Measurements from ENCODE around the gene SERGEF.

DNA sequence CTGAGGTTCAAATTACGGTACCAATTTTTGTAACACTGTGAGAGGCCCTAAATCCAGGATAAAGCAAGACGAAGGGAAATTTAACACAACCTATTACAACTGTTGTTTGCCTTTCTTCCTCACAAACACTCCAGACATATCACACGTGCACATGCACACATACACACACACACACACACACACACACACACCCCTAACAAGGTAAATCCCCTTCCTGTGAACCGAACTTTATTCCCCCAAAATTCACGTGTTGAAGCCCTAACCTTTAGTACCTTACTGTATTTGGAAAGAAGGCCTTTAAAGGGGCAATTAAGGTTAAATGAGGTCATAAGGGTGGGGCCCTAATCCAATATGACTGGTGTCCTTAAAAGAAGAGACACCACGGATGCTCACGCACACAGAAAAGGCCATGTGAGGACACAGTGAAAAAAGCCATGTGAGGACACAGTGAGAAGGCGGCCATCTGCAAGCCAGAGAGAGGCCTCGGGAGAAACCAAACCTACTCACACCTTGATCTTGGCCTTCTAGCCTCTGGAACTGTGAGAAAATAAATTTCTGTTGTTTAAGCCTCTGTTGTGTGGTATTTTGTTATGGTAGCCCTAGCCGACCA is 1.8 kb downstream of the SERGEF start:
- TF ChIP-seq, protein P1, sequence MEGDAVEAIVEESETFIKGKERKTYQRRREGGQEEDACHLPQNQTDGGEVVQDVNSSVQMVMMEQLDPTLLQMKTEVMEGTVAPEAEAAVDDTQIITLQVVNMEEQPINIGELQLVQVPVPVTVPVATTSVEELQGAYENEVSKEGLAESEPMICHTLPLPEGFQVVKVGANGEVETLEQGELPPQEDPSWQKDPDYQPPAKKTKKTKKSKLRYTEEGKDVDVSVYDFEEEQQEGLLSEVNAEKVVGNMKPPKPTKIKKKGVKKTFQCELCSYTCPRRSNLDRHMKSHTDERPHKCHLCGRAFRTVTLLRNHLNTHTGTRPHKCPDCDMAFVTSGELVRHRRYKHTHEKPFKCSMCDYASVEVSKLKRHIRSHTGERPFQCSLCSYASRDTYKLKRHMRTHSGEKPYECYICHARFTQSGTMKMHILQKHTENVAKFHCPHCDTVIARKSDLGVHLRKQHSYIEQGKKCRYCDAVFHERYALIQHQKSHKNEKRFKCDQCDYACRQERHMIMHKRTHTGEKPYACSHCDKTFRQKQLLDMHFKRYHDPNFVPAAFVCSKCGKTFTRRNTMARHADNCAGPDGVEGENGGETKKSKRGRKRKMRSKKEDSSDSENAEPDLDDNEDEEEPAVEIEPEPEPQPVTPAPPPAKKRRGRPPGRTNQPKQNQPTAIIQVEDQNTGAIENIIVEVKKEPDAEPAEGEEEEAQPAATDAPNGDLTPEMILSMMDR (IDR thresholded peaks at IDR 0.05; ENCODE audit: insufficient read depth, low read length), result no peak
- no peak for TF ChIP-seq GABPA (IDR thresholded peaks at IDR 0.05; ENCODE audit: low read depth)
- TF ChIP-seq, protein P2, sequence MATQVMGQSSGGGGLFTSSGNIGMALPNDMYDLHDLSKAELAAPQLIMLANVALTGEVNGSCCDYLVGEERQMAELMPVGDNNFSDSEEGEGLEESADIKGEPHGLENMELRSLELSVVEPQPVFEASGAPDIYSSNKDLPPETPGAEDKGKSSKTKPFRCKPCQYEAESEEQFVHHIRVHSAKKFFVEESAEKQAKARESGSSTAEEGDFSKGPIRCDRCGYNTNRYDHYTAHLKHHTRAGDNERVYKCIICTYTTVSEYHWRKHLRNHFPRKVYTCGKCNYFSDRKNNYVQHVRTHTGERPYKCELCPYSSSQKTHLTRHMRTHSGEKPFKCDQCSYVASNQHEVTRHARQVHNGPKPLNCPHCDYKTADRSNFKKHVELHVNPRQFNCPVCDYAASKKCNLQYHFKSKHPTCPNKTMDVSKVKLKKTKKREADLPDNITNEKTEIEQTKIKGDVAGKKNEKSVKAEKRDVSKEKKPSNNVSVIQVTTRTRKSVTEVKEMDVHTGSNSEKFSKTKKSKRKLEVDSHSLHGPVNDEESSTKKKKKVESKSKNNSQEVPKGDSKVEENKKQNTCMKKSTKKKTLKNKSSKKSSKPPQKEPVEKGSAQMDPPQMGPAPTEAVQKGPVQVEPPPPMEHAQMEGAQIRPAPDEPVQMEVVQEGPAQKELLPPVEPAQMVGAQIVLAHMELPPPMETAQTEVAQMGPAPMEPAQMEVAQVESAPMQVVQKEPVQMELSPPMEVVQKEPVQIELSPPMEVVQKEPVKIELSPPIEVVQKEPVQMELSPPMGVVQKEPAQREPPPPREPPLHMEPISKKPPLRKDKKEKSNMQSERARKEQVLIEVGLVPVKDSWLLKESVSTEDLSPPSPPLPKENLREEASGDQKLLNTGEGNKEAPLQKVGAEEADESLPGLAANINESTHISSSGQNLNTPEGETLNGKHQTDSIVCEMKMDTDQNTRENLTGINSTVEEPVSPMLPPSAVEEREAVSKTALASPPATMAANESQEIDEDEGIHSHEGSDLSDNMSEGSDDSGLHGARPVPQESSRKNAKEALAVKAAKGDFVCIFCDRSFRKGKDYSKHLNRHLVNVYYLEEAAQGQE (IDR thresholded peaks at IDR 0.05; ENCODE audit: insufficient replicate concordance, low read depth), result no peak
- TF ChIP-seq POLR2AphosphoS5 (IDR thresholded peaks at IDR 0.05; ENCODE audit: low read depth), result no peak
- no peak for TF ChIP-seq SPI1 (IDR thresholded peaks at IDR 0.05; ENCODE audit: borderline replicate concordance, low read depth)

Data from HL-60 (cell line).